A172 (cell line): ENCODE measurements around the gene SERINC3. TPM values are rescaled to one million over a fixed set of nuclear protein-coding genes. Genes with fewer than 3 reads are reported as not detected.
"Not testable (repeated sequence)": the region's sequence is repeated elsewhere in the genome, so short reads cannot be mapped to it uniquely, and the experiment has no call there.

Experiments used
- DNase-seq: peaks from one replicate; pipeline ENCODE4 v3.0.0-alpha.2; 2015; ENCODE audit warnings: low spot score
- total RNA-seq: library from RNA; depleted of rRNA; stranded (reverse); fragments of >200 nt; shearing (Covaris generic); gene quantifications from 2 replicates; pipeline ENCODE4 v1.2.3, GENCODE V29; 2014

The SERINC3 gene
- total RNA-seq, 1 experiment from 2014 or later = 103 TPM

- peak; percentile 35 for DNase-seq
Measured at GRCh38 chr20:44494266-44494665, 27.6 kb downstream of the SERINC3 start.

DNA sequence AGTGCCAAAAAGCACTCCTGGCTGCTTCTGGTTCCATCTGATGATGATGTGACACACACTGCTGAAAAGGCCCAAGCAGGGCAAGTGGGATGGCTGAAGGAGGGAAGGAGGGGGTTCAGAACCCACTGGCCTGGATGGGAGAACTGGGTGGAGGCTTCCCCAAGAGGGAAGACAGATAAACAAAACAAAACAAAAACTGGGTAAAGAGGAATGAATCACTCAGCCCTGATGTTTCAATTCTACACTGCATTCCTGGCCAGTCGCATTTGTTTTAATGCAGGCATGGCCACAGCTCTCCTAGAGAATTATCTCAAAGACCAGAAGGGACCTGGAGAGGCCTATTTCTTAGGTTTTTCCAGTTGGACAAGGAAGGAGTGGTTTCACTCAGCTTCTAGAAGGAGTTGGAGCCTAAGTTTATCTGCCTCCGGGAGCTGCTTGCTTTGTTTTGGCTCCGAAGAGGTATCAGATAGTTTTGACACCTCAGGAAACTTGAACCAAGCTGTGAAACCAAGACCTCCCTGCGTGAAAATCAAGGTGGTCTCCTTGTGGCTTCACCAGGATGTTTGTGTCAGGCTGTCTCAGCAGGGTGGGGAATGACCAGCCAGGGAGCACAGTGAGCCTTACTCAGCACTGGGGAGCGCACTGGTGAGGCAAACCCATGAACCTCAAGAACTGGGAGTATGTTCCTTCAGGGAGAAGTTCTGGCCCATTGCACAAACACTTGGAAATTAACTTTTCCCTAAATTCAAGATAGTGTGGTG lies 30.1 kb downstream of the SERINC3 start:
- peak; percentile 36 for DNase-seq

DNA sequence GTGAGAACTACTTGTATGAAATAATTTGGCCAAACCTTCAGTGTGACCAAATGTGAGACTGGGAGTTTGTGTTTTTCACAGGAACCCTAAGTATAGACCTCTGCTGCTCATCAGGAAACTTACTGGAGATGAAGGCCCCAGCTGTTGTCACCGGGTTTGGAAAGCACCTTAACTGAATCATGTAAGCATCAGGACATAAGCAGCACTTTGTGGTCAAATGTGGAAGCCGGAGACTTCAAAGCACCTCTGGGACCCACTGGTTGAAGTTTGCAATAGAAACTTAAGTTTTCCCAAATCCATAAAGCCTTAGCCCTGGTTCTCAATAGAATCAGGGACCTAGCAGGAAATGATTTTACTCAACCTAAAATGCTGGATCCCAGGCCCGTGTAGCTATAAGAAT lies 31.9 kb downstream of the SERINC3 start:
- DNase-seq = no peak

- DNase-seq = no peak
Measured at GRCh38 chr20:44489223-44489622, 32.6 kb downstream of the SERINC3 start.

DNA sequence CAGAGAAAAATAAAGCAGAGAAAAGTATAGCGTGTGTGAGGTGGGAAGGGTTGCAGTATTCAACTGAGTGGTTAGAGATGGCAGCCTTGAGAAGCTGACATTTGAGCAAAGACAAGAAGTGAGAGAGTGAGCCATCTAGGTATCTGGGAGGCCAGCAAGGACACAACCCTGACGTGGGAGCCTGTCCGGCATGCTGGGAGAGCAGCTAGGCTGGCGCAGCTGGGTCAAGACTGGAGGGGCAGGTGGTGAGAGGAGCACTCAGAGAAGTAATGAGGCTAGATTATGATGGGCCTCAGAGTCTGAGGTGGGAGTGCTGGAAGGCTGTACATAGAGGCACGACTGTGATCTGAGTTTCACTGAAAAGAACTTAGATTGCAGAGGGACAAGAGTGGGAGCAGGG lies 33.3 kb downstream of the SERINC3 start:
- no peak for DNase-seq

GRCh38 chr20:44485830-44486198 lies 36.1 kb downstream of the SERINC3 start:
- no peak for DNase-seq

DNA sequence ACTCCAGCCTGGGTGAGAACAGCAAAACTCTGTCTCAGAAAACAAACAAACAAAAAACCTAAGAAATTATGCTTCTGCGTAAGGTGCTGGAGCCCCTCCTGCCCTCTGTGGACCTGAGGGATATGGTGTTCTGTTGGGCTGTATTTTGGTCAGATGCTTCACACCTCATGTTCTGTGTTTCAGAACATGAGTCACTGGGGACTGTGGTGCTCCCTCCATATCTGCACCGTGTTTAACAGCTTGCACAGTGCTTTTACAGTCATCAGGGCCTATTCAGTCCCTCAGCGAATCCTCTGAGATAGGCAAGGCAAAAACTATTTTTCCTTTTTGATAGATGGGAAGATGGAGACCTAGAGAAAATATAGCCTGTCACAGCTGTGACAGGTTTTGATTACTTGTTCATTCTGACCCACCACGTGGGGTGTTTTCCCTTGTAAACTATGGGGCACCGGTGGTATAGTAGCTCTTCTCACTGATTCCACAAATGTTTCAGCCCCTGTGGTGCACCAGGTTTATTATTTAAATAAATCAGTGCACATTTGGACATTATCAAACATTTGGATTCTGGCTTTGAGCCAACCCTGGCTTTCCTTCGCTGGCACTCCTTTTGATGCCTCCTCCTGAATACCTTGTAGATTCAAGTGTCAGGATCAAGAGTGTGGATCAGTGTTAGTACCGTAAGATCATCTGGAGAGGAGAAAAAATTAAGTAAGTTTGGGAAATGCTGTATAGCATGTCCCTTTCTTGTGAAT lies 36.6 kb downstream of the SERINC3 start:
- DNase-seq = no peak

- DNase-seq = no peak
Measured at GRCh38 chr20:44483112-44483511, 38.8 kb downstream of the SERINC3 start.

GRCh38 chr20:44481719-44482416 lies 40.0 kb downstream of the SERINC3 start:
- DNase-seq = no peak

DNA sequence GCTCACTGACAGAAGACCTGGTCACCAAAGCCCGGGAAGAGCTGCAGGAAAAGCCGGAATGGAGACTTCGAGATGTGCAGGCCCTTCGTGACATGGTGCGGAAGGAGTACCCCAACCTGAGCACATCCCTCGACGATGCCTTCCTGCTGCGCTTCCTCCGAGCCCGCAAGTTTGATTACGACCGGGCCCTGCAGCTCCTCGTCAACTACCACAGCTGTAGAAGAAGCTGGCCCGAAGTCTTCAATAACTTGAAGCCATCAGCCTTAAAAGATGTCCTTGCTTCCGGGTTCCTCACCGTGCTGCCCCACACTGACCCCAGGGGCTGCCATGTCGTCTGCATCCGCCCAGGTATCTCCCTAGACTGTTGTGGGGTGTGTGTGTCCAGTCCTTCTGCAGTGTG lies 41.8 kb downstream of the SERINC3 start:
- DNase-seq = no peak

- DNase-seq = no peak
Measured at GRCh38 chr20:44479643-44480042, 42.2 kb downstream of the SERINC3 start.

DNA sequence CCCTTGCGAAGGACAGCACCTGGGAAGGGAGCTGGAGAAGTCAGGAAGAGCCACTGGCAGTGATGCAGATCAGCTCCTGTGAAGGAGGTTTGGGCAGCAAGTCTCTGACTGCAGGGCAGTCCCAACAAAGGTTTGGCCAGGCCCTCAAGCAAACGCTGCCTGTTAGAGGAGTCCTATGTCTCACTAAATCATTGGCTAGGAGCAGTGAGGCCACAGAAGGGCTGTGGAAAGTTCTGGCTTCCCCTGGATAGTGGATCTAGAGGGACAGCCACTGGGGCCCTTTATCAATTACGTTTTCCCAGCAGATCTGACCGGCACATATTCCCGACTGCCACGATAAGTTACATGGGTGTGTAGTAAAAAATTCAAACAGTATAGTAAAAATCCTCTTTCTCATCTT lies 43.7 kb downstream of the SERINC3 start:
- no peak for DNase-seq

- no peak for DNase-seq
Measured at GRCh38 chr20:44477151-44477550, 44.7 kb downstream of the SERINC3 start.

GRCh38 chr20:44475694-44476560 lies 45.9 kb downstream of the SERINC3 start, which contains the start of gene TTPAL:
Gene TTPAL, plus strand, starts transcription at chr20:44475874. Its CDS starts 4,126 bp downstream, at chr20:44480000.
- peak; percentile 82 for DNase-seq

GRCh38 chr20:44475372-44475693 lies 46.5 kb downstream of the SERINC3 start:
- no peak for DNase-seq

GRCh38 chr20:44472283-44472682 lies 49.6 kb downstream of the SERINC3 start:
- not testable (repeated sequence) for DNase-seq

- no peak for DNase-seq
Measured at GRCh38 chr20:44471481-44471882, 50.4 kb downstream of the SERINC3 start.

DNA sequence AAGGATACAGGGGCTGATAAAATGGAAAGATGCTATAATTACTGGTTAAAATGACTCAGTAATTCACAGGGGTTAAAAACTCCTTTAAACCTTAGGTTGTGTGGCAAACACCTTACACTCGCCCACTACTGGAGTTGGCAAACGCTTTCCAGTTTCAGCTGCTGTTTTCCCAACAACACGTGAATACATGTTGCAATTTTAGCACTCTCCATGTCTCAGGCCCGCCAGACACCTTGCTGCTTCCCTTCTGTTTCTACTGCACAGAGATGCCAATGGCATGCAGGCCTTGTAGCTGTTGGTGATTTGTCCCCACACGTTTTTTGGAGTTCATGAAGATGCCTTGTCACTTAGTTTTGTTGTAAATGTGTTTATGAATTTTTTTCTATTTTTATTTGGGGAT lies 51.5 kb downstream of the SERINC3 start:
- DNase-seq = no peak

- no peak for DNase-seq
Measured at GRCh38 chr20:44468044-44468782, 53.7 kb downstream of the SERINC3 start.

GRCh38 chr20:44467289-44467883 lies 54.5 kb downstream of the SERINC3 start:
- DNase-seq = no peak
